ENCODE measurements around the gene LRP1B.

The LRP1B gene

GRCh38 chr2:141506135-141506534 lies 624.7 kb downstream of the LRP1B start:
- no peak for TF ChIP-seq CTCF (IDR thresholded peaks at IDR 0.05; ENCODE audit: insufficient read depth, low read depth, low read length, missing control alignments)
- no peak overlapping the region for H3K4me3 ChIP-seq (ENCODE audit: low read depth, low read length)
- no peak for DNase-seq (ENCODE audit: low read depth)

- no peak for TF ChIP-seq CTCF (IDR thresholded peaks at IDR 0.05; ENCODE audit: insufficient read depth, low read depth, low read length, missing control alignments)
- H3K4me3 ChIP-seq (ENCODE audit: low read depth, low read length) = no peak overlapping the region
- DNase-seq (ENCODE audit: low read depth) = no peak
These were observed 629.1 kb downstream of the LRP1B start for GRCh38 chr2:141501752-141502151.

- no peak for DNase-seq (ENCODE audit: low read depth)
- H3K4me3 ChIP-seq (ENCODE audit: low read depth, low read length) = no peak overlapping the region
- TF ChIP-seq CTCF (IDR thresholded peaks at IDR 0.05; ENCODE audit: insufficient read depth, low read depth, low read length, missing control alignments) = no peak
These were observed 631.7 kb downstream of the LRP1B start for GRCh38 chr2:141499123-141499522.

GRCh38 chr2:141498561-141498960 lies 632.3 kb downstream of the LRP1B start:
- no peak overlapping the region for H3K4me3 ChIP-seq (ENCODE audit: low read depth, low read length)
- DNase-seq (ENCODE audit: low read depth) = no peak
- TF ChIP-seq CTCF (IDR thresholded peaks at IDR 0.05; ENCODE audit: insufficient read depth, low read depth, low read length, missing control alignments) = no peak

- no peak for TF ChIP-seq CTCF (IDR thresholded peaks at IDR 0.05; ENCODE audit: insufficient read depth, low read depth, low read length, missing control alignments)
- no peak for DNase-seq (ENCODE audit: low read depth)
- H3K4me3 ChIP-seq (ENCODE audit: low read depth, low read length) = no peak overlapping the region
These were observed 633.5 kb downstream of the LRP1B start for GRCh38 chr2:141497272-141497671.

- no peak for DNase-seq (ENCODE audit: low read depth)
- no peak overlapping the region for H3K4me3 ChIP-seq (ENCODE audit: low read depth, low read length)
- TF ChIP-seq CTCF (IDR thresholded peaks at IDR 0.05; ENCODE audit: insufficient read depth, low read depth, low read length, missing control alignments) = no peak
These were observed 634.0 kb downstream of the LRP1B start for GRCh38 chr2:141496810-141497209.

- DNase-seq (ENCODE audit: low read depth) = no peak
- H3K4me3 ChIP-seq (ENCODE audit: low read depth, low read length) = no peak overlapping the region
- no peak for TF ChIP-seq CTCF (IDR thresholded peaks at IDR 0.05; ENCODE audit: insufficient read depth, low read depth, low read length, missing control alignments)
These were observed 636.9 kb downstream of the LRP1B start for GRCh38 chr2:141493936-141494335.
